Liver (tissue), 9 donors: ENCODE measurements around the gene SENP1. TPM values are rescaled to one million over a fixed set of nuclear protein-coding genes. Genes with fewer than 3 reads are reported as not detected.

Source experiments
- DNase-seq: peaks from one replicate; pipeline ENCODE4 v3.0.0-alpha.2; 2017; ENCODE audit warnings: low spot score
- H3K27ac ChIP-seq, 2 donors: one replicate each; pipeline ENCODE4 v1.7.0; 2013; ENCODE audit warnings: inconsistent platforms in 2 of 2, low read length in 2 of 2, control low read depth in 1 of 2, low read depth in 1 of 2, mild to moderate bottlenecking in 1 of 2
- H3K27me3 ChIP-seq, 4 donors: one replicate each; pipeline versions ENCODE4 v1.6.1 to v1.7.0; 2013; ENCODE audit warnings: low read length in 3 of 4, inconsistent platforms in 1 of 4, mild to moderate bottlenecking in 1 of 4, moderate library complexity in 1 of 4; ENCODE audit not compliant: control insufficient read depth in 4 of 4, insufficient read depth in 4 of 4
- H3K36me3 ChIP-seq, 4 donors: one replicate each; pipeline versions ENCODE4 v1.6.1 to v1.7.0; 2013; ENCODE audit warnings: low read length in 3 of 4, mild to moderate bottlenecking in 3 of 4, low read depth in 1 of 4, moderate library complexity in 1 of 4; ENCODE audit not compliant: control insufficient read depth in 4 of 4, insufficient read depth in 3 of 4
- H3K4me1 ChIP-seq, 4 donors: one replicate each; pipeline versions ENCODE4 v1.6.1 to v1.7.0; 2013; ENCODE audit warnings: low read length in 3 of 4, mild to moderate bottlenecking in 3 of 4, moderate library complexity in 1 of 4; ENCODE audit not compliant: control insufficient read depth in 4 of 4, insufficient read depth in 4 of 4
- H3K4me3 ChIP-seq, 3 donors: one replicate each; pipeline versions ENCODE4 v1.6.1 to v1.7.0; 2013; ENCODE audit warnings: low read length in 3 of 3, control low read depth in 1 of 3, low read depth in 1 of 3, mild to moderate bottlenecking in 1 of 3
- H3K9ac ChIP-seq, 2 donors: one replicate each; pipeline ENCODE4 v1.7.0; 2013; ENCODE audit warnings: low read length in 2 of 2, mild to moderate bottlenecking in 2 of 2, moderate library complexity in 2 of 2, control low read depth in 1 of 2, low read depth in 1 of 2
- H3K9me3 ChIP-seq, 4 donors: one replicate each; pipeline versions ENCODE4 v1.6.1 to v1.7.0; 2013; ENCODE audit warnings: low read length in 3 of 4; ENCODE audit not compliant: control insufficient read depth in 4 of 4
- EGR1 ChIP-seq, 2 donors: IDR thresholded peaks; 2 replicates each; pipeline ENCODE4 v1.6.1; 2016 to 2018; ENCODE audit warnings: antibody characterized with exemption in 2 of 2, low read depth in 2 of 2
- FOXA1 ChIP-seq: IDR thresholded peaks from 2 replicates; pipeline ENCODE4 v1.6.1; 2016; ENCODE audit warnings: antibody characterized with exemption
- FOXA2 ChIP-seq: IDR thresholded peaks from 2 replicates; pipeline ENCODE4 v1.6.1; 2016; ENCODE audit warnings: antibody characterized with exemption
- GABPA ChIP-seq, 2 donors: IDR thresholded peaks in 1 of 2; conservative IDR thresholded peaks in 1 of 2; 2 replicates each; pipeline ENCODE4 v1.6.1; 2016; ENCODE audit warnings: antibody characterized with exemption in 2 of 2, mild to moderate bottlenecking in 1 of 2, moderate library complexity in 1 of 2
- HNF4A ChIP-seq, 2 donors: conservative IDR thresholded peaks; 2 replicates each; pipeline ENCODE4 v1.6.1; 2016; ENCODE audit warnings: antibody characterized with exemption in 2 of 2, mild to moderate bottlenecking in 2 of 2
- JUND ChIP-seq, 2 donors: IDR thresholded peaks; 2 replicates each; pipeline ENCODE4 v1.6.1; 2016; ENCODE audit warnings: antibody characterized with exemption in 2 of 2
- MAX ChIP-seq: IDR thresholded peaks from 2 replicates; pipeline ENCODE4 v1.6.1; 2016; ENCODE audit warnings: antibody characterized with exemption
- NR2F2 ChIP-seq: IDR thresholded peaks from 2 replicates; pipeline ENCODE4 v1.6.1; 2016; ENCODE audit warnings: antibody characterized with exemption
- REST ChIP-seq: IDR thresholded peaks from 2 replicates; pipeline ENCODE4 v1.6.1; 2016; ENCODE audit warnings: antibody characterized with exemption, mild to moderate bottlenecking
- RXRA ChIP-seq, 2 donors: IDR thresholded peaks; 2 replicates each; pipeline ENCODE4 v1.6.1; 2017 to 2018; ENCODE audit warnings: antibody characterized with exemption in 2 of 2, mild to moderate bottlenecking in 1 of 2
- SP1 ChIP-seq: IDR thresholded peaks from 2 replicates; pipeline ENCODE4 v1.6.1; 2018; ENCODE audit warnings: antibody characterized with exemption, mild to moderate bottlenecking
- TAF1 ChIP-seq: conservative IDR thresholded peaks from 2 replicates; pipeline ENCODE4 v1.6.1; 2016; ENCODE audit warnings: antibody characterized with exemption, mild to moderate bottlenecking
- YY1 ChIP-seq: IDR thresholded peaks from 2 replicates; pipeline ENCODE4 v1.6.1; 2016; ENCODE audit warnings: antibody characterized with exemption, mild to moderate bottlenecking
- WGBS: extraction: QIAGEN DNeasy Blood & Tissue Kit; methylation state at CpG from one replicate; pipeline ENCODE4 v1.1.7; 2013; 5-methylcytosine and 5-hydroxymethylcytosine counted together
- polyA plus RNA-seq, 2 donors: library from polyadenylated mRNA; stranded (reverse) in 1 of 2; unstranded in 1 of 2; fragments of 200-250 nt in 1 of 2; fragments of >200 nt in 1 of 2; fragmentation: Nextera tagmentation in 1 of 2; extraction: Ambion mirVana in 1 of 2; gene quantifications; one replicate each; pipeline versions ENCODE4 v1.2.1 to v1.2.3, GENCODE V29; 2013 to 2015
- total RNA-seq, 2 donors: library from RNA; depleted of rRNA; stranded (reverse); fragments of >200 nt; gene quantifications; one replicate each; pipeline ENCODE4 v1.2.3, GENCODE V29; 2014
- TF ChIP-seq, protein P1 (sequence below): IDR thresholded peaks from 2 replicates; pipeline ENCODE4 v1.6.1; 2016; ENCODE audit warnings: antibody characterized with exemption
- TF ChIP-seq, protein P2 (sequence below): IDR thresholded peaks from 2 replicates; pipeline ENCODE4 v1.6.1; 2016; ENCODE audit warnings: antibody characterized with exemption
- TF ChIP-seq, protein P3 (sequence below): fragments of 150-350 bp; IDR thresholded peaks from 2 replicates; pipeline ENCODE4 v1.5.1; 2017; ENCODE audit warnings: improper control_type of control experiment, low read depth, low read length; ENCODE audit not compliant: missing input control
- donor health status: healthy.
- donor health status: healthy.
- donor health status: healthy.
- donor health status: healthy.
- donor health status: healthy.

Gene SENP1
- total and polyA plus RNA-seq, 4 donors = 1.4 to 11.7 (median 4.2) TPM

DNA sequence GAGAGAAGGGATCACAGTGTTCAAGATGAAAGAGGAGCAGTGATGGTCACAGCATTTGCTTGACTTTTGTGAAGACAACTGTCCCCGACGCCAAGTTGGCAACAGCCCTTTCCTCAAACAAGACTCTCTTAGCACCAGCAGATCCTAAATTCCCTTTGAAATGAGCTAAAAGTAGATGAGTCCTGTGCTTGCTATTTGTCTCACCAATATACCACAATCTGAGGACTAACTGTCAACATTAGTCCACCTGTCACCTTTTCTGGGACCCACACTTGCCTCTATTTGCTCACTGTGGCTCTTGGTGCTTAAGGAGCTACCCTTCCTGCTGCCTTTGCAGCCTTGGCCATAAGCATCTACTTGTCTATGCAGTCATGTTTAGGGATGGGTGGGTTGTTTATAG is 54.2 kb downstream of the SENP1 start (continued):
- TF ChIP-seq RXRA (IDR thresholded peaks at IDR 0.05) (no peak), NR2F2 (no peak), YY1 (no peak), SP1 (no peak), HNF4A (conservative IDR thresholded peaks at IDR 0.05) (no peak)
- TF ChIP-seq, protein P1, sequence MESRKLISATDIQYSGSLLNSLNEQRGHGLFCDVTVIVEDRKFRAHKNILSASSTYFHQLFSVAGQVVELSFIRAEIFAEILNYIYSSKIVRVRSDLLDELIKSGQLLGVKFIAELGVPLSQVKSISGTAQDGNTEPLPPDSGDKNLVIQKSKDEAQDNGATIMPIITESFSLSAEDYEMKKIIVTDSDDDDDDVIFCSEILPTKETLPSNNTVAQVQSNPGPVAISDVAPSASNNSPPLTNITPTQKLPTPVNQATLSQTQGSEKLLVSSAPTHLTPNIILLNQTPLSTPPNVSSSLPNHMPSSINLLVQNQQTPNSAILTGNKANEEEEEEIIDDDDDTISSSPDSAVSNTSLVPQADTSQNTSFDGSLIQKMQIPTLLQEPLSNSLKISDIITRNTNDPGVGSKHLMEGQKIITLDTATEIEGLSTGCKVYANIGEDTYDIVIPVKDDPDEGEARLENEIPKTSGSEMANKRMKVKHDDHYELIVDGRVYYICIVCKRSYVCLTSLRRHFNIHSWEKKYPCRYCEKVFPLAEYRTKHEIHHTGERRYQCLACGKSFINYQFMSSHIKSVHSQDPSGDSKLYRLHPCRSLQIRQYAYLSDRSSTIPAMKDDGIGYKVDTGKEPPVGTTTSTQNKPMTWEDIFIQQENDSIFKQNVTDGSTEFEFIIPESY = no peak

GRCh38 chr12:48050174-48050573 is 55.7 kb downstream of the SENP1 start:
- TF ChIP-seq JUND (IDR thresholded peaks at IDR 0.05) = no peak
- TF ChIP-seq FOXA2 = no peak
- TF ChIP-seq, protein P2, sequence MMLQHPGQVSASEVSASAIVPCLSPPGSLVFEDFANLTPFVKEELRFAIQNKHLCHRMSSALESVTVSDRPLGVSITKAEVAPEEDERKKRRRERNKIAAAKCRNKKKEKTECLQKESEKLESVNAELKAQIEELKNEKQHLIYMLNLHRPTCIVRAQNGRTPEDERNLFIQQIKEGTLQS = no peak
- TF ChIP-seq, protein P1 = no peak
- no peak for TF ChIP-seq GABPA (IDR thresholded peaks at IDR 0.05 in 1 of 2, conservative IDR thresholded peaks at IDR 0.05 in 1 of 2)
- TF ChIP-seq EGR1 (IDR thresholded peaks at IDR 0.05; ENCODE audit: low read depth in 2 of 2) = no peak
- Histone ChIP-seq H3K27me3 (no peaks in the 10 kb centered on the region), H3K27ac (no peak overlapping the region), H3K9me3 (no peaks in the 10 kb centered on the region), H3K9ac (no peak overlapping the region), H3K4me3 (no peak overlapping the region), H3K36me3 (peaks cover 2 to 37% (median 30%) of the 10 kb centered on the region in 4 donors), H3K4me1 (no peaks in the 10 kb centered on the region)
- DNase-seq = no peak
- 88% methylated on average over 6 of the region's 6 CpGs for WGBS

DNA sequence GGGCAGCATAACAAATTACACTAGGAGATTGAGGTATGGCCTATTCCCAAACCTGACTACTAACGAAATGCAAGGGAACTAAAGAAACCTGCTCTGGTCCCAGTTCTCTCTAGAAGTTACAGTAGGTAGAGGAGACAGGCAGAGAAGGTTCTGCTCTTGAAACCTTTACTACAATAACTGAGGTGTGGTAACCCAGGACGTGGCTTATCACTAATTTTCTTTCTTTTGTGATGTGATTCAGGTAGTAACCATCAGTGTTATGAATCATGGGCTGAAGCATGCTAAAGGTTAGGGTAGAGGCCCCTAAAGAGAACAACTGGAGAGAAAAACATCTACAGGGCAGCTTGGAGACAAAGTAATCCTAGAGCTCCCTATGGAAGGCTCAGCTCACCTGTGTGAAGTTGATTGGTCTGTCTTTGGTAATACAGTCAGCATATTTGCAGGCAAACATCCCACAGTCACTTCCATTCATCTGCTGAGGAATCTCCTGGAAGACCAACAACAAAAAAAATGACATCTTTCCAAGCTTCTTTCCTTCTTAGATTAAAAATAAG is 59.8 kb downstream of the SENP1 start:
- Histone ChIP-seq H3K27me3 (no peaks in the 10 kb centered on the region), H3K9ac (no peak overlapping the region), H3K4me1 (no peaks in the 10 kb centered on the region), H3K9me3 (no peaks in the 10 kb centered on the region), H3K4me3 (no peak overlapping the region), H3K27ac (no peak overlapping the region), H3K36me3 (peaks cover 6 to 45% (median 36%) of the 10 kb centered on the region in 4 donors)
- no peak for DNase-seq
- 95% methylated on average over 2 of the region's 2 CpGs for WGBS
- TF ChIP-seq FOXA2 = no peak
- TF ChIP-seq EGR1 (IDR thresholded peaks at IDR 0.05; ENCODE audit: low read depth in 2 of 2) = no peak
- no peak for TF ChIP-seq REST
- no peak for TF ChIP-seq TAF1
- no peak for TF ChIP-seq MAX
- no peak for TF ChIP-seq RXRA (IDR thresholded peaks at IDR 0.05)
- TF ChIP-seq GABPA (IDR thresholded peaks at IDR 0.05 in 1 of 2, conservative IDR thresholded peaks at IDR 0.05 in 1 of 2) = no peak
- TF ChIP-seq NR2F2 = no peak
- TF ChIP-seq, protein P3, sequence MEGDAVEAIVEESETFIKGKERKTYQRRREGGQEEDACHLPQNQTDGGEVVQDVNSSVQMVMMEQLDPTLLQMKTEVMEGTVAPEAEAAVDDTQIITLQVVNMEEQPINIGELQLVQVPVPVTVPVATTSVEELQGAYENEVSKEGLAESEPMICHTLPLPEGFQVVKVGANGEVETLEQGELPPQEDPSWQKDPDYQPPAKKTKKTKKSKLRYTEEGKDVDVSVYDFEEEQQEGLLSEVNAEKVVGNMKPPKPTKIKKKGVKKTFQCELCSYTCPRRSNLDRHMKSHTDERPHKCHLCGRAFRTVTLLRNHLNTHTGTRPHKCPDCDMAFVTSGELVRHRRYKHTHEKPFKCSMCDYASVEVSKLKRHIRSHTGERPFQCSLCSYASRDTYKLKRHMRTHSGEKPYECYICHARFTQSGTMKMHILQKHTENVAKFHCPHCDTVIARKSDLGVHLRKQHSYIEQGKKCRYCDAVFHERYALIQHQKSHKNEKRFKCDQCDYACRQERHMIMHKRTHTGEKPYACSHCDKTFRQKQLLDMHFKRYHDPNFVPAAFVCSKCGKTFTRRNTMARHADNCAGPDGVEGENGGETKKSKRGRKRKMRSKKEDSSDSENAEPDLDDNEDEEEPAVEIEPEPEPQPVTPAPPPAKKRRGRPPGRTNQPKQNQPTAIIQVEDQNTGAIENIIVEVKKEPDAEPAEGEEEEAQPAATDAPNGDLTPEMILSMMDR = no peak
- no peak for TF ChIP-seq FOXA1
- TF ChIP-seq JUND (IDR thresholded peaks at IDR 0.05) = no peak
- no peak for TF ChIP-seq HNF4A (conservative IDR thresholded peaks at IDR 0.05)
